HG03342 (cell line): Measurements from ENCODE around the gene POLDIP2.
A peak's percentile ranks its signal among the peaks of the same experiment; 100 is the strongest.

Experiments
- ATAC-seq: cut with Tn5 transposase; IDR thresholded peaks from one replicate; pipeline ENCODE4 v1.9.1; 2021; ENCODE audit warnings: mild to moderate bottlenecking, moderate library complexity; ENCODE audit not compliant: unreplicated experiment

The POLDIP2 gene

GRCh38 chr17:28390563-28390962 lies 33.2 kb upstream of the POLDIP2 start:
- ATAC-seq, result no peak

- ATAC-seq, result no peak
Observed at GRCh38 chr17:28390141-28390540, 32.8 kb upstream of the POLDIP2 start.

GRCh38 chr17:28388106-28388505 lies 30.8 kb upstream of the POLDIP2 start:
- ATAC-seq, result no peak

DNA sequence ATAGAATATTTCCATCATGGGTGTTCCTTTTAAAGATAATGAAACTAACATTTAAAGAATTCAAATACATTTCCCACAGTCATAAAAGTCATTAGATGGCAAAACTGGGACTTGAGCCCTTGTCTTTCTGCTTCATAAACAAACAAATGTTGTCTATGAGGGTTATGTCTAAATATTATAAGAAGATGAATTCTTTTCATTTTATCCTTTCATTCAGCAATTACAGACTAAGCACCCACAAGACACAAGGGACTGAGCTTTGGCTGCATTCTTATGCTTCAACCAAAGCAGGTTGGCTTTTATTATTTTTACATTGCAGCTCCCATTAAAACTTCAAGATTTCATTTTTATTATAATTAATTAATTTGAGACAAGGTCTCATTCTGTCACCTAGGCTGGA lies 29.1 kb upstream of the POLDIP2 start:
- no peak for ATAC-seq

GRCh38 chr17:28385406-28385805 lies 28.1 kb upstream of the POLDIP2 start:
- ATAC-seq, result no peak

- no peak for ATAC-seq
Observed at GRCh38 chr17:28385037-28385400, 27.7 kb upstream of the POLDIP2 start.

- ATAC-seq, result no peak
Observed at GRCh38 chr17:28384281-28385036, 27.1 kb upstream of the POLDIP2 start.

DNA sequence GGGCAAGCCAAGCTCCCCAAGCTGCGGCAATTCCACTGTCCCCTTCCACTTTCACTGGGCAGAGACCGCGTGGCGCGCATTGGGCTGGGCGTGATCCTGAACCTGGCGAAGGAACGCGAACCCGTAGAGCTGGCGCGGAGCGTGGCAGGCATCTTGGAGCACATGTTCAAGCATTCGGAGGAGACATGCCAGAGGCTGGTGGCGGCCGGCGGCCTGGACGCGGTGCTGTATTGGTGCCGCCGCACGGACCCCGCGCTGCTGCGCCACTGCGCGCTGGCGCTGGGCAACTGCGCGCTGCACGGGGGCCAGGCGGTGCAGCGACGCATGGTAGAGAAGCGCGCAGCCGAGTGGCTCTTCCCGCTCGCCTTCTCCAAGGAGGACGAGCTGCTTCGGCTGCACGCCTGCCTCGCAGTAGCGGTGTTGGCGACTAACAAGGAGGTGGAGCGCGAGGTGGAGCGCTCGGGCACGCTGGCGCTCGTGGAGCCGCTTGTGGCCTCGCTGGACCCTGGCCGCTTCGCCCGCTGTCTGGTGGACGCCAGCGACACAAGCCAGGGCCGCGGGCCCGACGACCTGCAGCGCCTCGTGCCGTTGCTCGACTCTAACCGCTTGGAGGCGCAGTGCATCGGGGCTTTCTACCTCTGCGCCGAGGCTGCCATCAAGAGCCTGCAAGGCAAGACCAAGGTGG lies 24.0 kb upstream of the POLDIP2 start:
- ATAC-seq, result no peak

DNA sequence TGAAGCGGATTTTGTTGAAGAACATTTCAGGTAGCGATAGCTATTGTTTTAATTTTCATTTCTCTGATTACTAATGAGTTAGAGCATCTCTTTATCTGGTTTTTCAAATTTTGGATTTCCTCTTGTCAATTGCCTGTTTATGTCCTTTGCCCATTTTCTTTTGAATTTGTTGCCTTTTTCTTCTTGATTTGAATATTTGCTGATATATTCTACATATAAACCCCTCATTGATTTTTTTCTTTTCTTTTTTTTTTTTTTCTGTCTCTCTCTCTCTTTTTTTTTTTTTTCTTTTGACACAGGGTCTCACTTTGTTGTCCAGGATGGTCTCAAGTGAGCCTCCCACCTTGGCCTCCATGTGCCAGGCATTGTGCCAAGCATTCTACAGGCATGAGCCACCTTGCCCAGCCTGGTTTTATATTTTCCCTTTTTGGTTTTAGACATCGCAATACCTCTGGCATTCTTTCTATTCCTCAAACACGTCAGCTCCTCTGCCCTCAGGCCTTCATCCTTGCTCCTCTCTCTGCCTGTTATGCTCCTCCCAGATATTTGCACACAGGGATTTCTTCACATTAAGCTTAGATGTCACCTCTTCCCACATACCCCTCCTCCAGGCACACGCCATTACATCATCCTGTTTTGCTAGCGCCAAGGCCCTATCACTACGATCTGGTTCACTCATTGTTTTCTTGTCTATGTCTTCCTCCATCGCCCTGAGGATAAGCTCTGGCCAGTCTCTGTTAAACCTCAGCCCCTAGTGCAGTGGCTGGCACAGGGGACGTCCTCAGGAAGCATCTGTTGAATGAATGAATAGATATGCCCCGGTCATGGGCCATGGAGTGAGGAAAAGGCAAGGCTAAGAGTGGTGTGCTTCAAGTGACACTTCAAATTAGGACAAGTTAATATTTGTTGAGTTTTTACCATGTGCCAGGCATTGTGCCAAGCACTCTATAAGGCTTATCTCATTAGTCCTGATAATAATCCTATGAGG lies 22.8 kb upstream of the POLDIP2 start:
- no peak for ATAC-seq

DNA sequence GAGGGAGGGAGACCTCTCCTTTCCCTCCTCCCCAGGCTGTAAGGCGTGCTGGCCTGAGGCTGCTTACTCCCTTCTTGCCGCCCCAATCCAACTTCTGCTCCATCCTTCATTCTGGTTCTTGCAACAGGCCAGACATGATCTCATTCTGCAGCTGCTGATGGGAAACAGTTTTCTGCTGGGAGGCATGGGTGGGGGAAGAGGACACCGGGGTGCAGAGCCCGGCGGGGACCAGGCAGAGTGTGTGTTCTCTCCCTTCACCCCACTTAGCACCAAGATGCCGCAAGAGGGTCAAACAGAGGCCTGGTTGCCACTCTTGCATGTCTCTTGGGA lies 15.6 kb upstream of the POLDIP2 start:
- no peak for ATAC-seq

DNA sequence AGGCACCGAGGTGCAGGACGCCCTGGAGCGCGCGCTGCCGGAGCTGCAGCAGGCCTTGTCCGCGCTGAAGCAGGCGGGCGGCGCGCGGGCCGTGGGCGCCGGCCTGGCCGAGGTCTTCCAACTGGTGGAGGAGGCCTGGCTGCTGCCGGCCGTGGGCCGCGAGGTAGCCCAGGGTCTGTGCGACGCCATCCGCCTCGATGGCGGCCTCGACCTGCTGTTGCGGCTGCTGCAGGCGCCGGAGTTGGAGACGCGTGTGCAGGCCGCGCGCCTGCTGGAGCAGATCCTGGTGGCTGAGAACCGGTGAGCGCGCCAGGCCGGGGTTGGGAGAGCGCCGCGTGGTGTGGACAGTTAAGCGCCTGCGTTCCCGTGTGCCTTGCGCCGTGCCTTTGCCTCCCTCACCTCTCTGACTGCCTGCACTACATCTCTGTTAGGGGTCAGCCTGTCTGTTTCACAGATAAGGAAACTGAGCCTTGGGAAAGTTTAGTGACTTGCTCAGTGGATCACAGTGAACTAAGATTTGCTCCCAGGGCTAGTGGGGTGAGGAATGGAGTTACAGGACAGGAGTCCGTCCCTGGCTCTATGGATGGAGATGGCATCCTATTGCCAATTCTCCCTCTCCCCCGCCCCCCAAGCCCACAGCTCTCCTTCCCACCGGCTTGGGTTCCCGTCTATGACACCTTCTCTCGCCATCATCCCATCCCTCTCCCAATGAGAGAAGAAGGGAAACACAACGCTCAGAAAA lies 15.0 kb upstream of the POLDIP2 start:
- peak; percentile 19 for ATAC-seq

DNA sequence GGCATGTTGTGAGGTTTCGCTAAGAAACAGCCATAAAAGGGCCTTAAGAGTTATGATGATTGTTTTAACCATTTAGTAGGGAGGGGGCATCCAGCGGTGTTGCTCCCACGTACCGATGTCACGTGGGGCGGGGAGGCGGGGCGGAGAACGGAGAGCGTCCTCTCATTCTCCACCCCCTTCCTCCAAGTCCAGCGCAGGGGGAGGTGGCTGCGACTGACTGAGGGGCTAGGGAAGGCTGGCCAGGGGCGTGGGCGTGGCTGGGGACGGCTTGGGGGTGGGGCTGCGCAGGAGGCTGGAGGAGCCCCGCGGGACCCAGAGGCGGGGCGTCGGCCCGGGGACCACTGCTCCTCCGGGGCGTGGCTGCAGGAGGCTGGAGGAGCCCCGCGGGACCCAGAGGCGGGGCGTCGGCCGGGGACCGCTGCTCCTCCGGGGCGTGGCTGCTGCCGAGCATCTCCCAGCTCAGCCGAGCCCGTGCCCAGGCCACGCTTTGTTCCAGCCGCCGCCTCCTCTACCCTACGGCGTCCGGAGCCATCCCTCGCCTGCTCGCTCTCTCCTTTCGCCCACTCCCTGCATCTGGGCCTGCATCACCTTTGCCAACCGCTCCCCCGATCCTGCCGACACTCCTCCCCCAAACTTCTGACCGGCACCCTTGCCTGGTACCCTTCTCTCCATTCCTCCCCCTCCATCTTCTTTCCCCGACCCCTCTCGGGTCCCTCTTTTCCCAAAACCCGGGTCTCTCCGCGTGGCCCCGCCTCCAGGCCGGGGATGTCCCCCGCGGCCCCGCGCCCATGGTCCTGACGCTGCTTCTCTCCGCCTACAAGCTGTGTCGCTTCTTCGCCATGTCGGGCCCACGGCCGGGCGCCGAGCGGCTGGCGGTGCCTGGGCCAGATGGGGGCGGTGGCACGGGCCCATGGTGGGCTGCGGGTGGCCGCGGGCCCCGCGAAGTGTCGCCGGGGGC lies 14.2 kb upstream of the POLDIP2 start, which contains the start of gene SARM1:
Gene SARM1, plus strand, starts transcription at position 450 of the 958 bp plus-strand sequence. Its CDS starts 339 bp downstream, at position 789.
- ATAC-seq, result peak; percentile 74

- no peak for ATAC-seq
Observed at GRCh38 chr17:28370744-28371103, 13.4 kb upstream of the POLDIP2 start.

- ATAC-seq, result no peak
Observed at GRCh38 chr17:28370035-28370743, 12.9 kb upstream of the POLDIP2 start, which contains the start of gene VTN. VTN (minus strand) TSS chr17:28370307; CDS start chr17:28370203, 104 bp downstream.

- ATAC-seq, result no peak
Observed at GRCh38 chr17:28369684-28370034, 12.3 kb upstream of the POLDIP2 start.

GRCh38 chr17:28368915-28369683 lies 11.8 kb upstream of the POLDIP2 start:
- ATAC-seq, result no peak

GRCh38 chr17:28368306-28368831 lies 11.0 kb upstream of the POLDIP2 start:
- no peak for ATAC-seq
